NAMALWA (cell line): Measurements from ENCODE around the gene OXGR1.
A peak's percentile ranks its signal among the peaks of the same experiment; 100 is the strongest.
"Not testable (repeated sequence)": the region's sequence is repeated elsewhere in the genome, so short reads cannot be mapped to it uniquely, and the experiment has no call there.

ENCODE experiments used
- DNase-seq: peaks from one replicate; pipeline ENCODE4 v3.0.0-alpha.2; 2015; ENCODE audit warnings: low spot score

OXGR1 gene

DNA sequence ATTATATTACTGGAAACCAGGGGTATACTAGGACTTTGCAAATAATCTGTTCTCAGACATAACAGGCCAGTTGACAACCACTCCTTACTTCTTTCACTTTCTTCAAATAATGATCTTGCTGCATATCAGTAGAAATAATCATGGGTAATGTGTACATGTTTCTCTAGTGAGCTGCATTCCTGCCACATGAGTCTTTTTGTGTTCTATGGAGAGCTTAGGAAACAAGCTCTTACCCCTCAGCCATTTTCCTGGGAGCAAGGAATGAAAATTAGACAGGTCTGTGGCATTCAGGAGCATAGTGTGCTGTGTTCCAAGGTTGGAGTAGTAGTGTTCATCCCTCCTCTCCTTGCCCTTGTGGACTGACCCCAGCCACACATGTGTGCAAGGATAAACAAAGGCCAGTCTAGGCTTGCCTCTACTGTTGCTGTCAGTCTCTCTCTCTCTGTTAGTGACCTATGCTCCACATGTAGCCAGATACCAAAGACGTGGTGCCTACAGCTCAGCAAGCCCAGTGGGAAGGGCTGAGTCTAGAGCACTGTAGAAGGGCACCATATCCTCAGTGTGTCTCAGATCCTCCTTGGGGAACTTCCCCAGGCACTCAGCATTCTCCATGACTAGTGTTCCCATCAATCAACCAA is 11.5 kb upstream of the OXGR1 start:
- DNase-seq = no peak

GRCh38 chr13:97004886-97005285 is 10.6 kb upstream of the OXGR1 start:
- no peak for DNase-seq

DNA sequence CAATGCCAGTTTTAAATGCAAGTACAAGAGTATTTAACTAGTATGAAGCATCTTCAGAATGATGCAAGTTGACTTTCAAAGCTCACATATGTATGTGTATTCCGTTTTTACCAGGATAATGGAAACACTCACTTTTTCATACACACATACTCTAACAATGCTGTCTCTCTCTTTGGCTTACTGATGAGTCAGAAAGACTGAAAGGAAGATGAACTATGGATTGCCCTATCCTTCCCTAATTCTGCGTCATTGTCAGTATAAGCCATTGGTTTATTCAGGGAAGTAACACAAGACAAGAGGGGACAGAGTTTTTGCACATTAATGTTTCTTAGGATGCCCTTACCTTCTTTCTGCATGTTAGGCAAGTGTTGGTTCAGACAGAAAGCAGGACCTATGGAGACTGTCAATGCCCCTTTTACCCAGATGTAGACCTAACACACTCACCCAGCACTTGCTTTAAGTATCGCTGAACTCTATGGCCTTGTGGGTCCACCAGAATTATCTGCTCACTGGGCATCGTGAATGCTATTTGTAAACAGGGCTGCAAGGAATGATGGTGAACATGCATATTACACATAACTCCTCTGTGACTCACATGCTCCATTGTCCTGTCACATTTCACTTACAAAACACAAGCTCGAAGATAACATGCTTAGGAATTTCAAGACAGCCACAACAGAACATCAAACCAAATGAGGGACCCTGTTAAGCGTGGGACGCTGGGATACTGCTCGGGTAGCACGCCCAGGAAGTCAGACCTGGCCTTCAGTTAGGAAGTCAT is 10.0 kb upstream of the OXGR1 start:
- no peak for DNase-seq

DNA sequence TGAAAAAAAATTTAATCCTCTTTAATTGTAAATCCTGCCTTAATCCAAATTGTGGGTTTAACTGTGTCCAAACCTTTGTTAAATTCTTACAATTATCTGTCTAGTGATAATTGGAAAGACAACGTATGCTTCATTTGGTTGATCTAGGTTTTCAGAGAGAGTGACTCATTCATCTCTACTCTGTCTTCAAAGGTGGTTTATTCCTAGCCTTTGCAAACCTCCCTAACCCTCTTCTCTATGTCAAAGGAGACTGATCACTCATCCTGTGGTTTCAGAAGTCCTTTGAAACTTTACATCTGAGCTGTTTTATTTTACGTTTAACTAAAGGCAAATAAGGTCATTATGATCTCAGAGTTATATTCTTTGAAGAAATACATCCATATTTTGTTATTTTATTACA is 8.8 kb upstream of the OXGR1 start:
- DNase-seq = no peak

DNA sequence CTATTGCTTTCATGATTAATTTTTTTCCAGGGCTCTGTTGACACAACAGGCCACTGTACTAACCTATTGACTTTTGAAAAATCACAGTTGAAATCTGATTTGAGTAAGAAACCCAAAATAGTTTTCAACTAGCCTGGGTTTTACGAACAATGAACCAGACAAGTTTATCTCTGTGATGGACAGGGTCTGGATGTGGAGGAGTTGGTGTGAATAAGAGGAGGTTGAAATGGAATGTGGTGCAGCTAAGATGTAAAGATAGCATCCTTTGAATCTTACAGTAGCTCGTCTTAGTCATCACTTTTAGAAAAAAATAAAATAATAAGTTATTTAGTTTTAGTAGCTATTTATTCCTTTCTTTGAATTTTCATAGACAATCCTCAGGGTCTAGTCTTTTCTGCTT is 8.3 kb upstream of the OXGR1 start:
- DNase-seq = no peak

DNA sequence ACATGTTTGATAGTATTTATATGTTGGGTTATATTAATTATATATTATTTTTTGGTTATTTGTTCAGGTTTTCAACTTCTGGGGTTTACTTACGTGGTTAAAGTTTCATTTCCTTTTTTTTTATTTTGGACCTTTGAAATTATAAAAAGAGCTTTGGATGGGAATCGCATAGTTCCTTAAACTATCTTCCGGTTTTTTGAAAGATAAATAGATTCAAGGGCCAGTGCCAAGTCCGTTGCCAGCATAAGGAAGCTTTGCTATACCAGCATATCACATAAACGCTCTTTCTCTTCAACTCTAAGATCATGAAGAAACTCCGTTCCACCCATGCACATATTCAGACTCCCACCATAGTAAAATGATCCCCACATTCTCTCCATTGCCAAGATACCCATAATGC is 7.4 kb upstream of the OXGR1 start:
- DNase-seq = no peak

DNA sequence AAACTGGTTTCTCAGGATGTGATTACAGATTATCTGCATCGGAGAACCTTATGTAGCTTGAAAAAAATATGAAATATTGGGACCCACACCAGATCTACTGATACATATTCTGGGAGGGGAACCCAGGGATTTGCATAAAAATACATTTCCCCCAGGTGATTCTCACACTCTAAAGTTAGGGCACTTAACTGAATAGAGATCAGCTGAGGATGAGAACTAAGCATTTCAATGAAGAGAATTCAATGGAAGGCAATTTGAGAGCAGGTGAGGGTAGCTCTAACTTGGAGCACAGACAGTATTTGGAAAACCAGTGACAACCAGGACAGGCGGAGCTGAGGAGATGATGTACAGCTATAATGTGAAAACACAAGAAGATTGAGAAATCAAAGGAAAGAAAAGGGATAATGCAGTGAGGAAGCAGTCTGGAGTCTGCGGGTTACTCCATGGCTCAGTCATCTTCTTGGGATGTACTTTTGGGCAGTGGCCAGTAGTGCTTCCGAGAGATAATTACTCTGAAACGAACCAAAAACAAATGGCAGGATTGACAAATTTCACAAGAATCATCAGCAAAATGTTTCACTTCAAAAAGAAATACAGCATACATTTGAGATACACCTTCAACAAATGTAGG is 6.1 kb upstream of the OXGR1 start:
- DNase-seq = no peak

GRCh38 chr13:96999091-96999490 is 4.8 kb upstream of the OXGR1 start:
- no peak for DNase-seq

DNA sequence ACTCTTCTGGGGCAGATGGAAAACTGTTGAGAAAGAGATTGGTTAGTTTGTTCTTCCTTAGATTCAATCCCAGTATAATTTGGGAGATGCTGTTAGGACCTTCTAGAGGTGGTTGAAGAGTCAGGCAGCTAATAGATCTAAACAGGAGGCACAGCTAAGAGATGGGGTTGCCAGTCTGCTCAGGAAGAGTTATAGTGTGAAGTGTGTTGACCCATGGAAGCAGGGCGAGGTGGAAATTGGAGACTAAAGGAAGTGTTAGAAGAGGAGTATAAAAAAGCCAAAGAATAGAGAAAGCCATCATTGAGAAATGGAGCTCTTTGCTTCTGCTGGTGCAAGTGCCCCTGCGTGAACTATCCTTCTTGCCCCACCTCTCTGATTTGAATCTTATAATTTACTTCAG is 3.8 kb upstream of the OXGR1 start:
- DNase-seq = no peak

GRCh38 chr13:96996886-96997285 is 2.6 kb upstream of the OXGR1 start:
- DNase-seq = no peak

DNA sequence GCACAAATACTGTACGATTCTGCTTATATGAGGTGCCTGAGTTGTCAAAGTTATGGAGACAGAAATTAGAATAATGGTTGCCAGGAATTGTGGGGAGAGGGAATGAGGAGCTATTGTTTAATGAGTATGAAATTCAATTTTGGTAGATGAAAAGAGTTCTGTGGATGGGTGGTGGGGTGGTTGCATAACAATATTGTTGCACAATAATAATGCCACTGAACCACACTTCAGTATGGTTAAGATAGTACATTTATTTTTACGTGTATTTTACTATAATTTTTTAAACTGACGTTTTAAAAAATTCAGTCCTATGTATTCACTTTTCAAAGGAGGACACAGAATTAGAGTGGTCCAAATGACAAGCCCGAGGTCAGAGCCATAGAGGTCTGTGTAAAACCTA is 1.8 kb upstream of the OXGR1 start:
- DNase-seq = no peak

DNA sequence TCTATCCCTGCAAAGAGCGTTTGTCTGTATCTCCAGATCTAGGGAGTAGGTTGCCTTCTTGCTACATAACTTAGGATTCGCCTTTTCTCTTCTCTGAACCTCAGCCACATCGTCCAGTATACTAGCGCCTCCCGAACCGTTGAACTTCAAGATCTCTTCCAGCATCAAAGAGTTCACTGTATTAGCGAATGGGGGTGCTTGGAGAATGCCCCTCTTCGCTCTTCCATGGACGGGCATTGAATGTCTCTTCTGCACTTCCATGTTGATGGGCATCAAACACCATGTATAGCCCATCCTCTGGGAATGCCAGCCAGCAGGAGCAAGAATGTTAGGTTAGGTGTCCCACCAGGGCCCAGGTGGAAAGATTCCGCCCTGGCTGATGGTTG is 575 bp upstream of the OXGR1 start:
- DNase-seq = no peak

- DNase-seq = no peak
Observed at GRCh38 chr13:96993634-96994016, 651 bp downstream of the OXGR1 start.

- DNase-seq = no peak
Observed at GRCh38 chr13:96992633-96993032, 1.6 kb downstream of the OXGR1 start.

DNA sequence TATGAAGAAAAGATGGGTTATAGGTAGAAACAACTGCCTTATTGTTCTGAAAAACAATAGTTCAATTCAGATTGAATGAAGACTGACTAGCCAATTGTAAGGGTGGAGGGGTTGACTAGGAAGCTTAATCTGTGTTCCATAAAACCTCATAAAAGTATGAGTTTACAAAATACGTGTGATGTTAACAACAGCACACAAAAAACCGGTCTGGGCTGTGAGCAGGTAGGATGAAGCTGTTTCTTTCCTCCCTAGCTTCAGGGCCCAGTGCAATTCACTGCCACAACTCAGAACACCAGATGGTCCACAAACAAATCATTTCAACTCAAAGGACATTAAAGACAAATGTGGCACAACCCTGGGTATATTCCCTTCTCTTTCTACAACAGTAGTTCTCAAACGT is 3.2 kb downstream of the OXGR1 start:
- DNase-seq = no peak

GRCh38 chr13:96988441-96988840 is 5.8 kb downstream of the OXGR1 start:
- DNase-seq = no peak

DNA sequence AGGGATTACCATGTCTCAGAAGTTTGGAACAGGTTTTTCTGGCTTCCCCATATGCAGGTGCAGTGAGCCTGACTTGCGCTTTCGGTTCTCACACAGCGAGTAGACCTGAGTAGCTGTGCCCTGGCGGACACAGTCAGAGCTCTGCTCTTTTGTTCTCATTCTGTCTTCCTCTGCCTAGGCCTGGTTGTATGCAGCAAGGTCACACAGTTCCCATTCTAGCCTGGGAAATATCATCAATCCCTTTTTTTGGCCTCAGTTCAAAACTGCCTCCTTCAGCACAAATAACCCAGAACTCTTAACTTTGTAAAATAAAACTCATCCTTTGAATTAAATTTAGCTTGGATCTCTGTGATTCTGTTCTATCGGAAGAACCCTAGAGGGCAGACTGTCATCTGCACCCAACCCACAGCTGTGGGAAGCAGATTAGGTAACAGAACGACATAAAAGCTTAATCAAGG is 10.2 kb downstream of the OXGR1 start:
- DNase-seq = no peak

- no peak for DNase-seq
Observed at GRCh38 chr13:96982672-96983071, 11.6 kb downstream of the OXGR1 start.

DNA sequence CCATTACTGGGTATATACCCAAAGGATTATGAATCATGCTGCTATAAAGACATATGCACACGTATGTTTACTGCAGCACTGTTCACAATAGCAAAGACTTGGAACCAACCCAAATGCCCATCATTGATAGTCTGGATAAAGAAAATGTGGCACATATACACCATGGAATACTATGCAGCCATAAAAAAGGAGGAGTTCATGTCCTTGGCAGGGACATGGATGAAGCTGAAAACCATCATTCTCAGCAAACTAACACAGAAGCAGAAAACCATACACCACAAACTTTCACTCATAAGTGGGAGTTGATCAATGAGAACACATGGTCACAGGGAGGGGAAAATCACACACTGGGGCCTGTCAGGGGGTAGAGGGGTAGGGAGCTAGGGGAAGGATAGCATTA is 14.4 kb downstream of the OXGR1 start:
- not testable (repeated sequence) for DNase-seq

DNA sequence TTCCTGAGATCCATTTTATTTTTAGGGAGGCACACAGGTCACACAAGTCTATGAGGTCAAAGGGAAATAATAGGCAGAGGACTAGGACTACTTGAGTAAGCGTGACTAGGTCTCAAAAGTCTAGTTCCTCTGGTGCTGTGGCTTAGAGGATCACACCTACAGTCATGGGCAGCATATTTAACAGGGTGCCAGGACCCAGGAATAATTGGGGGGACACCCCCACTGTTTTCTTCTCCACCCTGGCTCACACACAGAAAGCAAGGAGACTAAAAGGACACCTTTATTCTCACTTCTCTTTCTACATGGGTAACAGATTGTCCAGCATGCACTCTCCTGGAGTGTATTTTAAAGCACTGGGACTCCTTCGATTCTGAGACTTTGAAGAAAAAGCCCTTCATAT is 26.2 kb downstream of the OXGR1 start:
- peak; percentile 11 for DNase-seq

DNA sequence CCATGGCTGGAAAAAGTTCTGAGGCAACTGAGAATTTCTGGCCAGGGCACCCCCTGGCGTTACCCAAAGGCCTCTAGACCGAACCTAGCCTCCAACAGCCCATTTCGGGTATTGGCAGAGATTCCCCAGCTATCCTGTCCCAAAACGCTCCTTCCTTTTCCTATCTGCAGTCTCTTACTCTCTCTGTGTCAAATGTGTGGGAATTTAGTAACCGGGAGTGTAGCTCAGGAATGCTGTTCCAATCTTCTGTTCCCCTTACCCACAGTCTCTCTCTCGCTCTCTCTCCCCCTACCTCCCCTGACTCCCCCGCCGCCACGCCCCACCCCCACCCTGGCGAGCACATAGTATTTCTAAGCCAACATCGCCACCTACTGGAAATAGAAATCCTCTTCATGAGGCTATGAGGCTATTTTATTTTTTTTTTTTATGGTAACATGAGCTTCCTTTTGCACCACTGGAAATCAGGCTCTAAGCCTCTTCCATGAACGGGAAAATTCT is 27.0 kb downstream of the OXGR1 start:
- DNase-seq = peak; percentile 29

DNA sequence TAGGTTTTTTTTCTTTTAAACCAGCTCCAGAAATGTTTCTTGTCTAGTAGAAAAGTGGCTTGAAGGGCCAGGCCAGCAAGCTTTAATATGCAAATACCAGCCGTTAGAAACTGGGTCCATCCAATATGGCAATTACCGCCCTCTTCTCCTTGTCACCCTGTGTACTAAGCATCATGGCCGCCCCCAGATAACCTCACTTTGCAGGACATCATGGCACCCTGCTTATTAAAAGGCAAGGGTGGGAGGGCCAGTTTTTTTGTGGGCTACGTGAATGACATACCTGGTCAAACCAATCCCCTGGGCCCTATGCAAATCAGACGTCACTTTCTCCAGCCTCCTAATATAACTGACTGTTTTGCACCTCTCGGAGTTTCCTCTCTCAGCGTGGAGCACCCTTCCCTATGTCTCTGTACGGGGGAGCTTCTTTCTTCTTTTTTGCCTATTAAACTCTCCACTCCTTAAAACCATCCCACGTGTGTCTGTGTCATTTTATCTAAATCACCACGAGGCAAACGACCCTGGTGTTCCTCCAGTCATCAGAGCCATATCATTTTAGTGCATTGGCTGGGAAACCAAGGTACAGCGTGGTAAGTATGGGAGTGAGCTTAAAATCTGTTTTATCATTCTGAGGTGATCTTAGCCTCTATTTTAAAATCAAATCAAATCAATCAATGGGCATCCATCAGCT is 27.7 kb downstream of the OXGR1 start:
- no peak for DNase-seq
